Measurements from ENCODE around the gene TRIM7. TPM values are rescaled to one million over a fixed set of nuclear protein-coding genes. Genes with fewer than 3 reads are reported as not detected.
A peak's percentile ranks its signal among the peaks of the same experiment; 100 is the strongest.

TRIM7 gene
- total RNA-seq, 1 donor from 2014 or later = not detected

- Mint-ChIP-seq H3K36me3 (ENCODE audit: low read depth, unreplicated experiment) (peaks cover 8% of the 10 kb centered on the region), H3K9me3 (ENCODE audit: unreplicated experiment) (peaks cover 1% of the 10 kb centered on the region), H3K4me3 (ENCODE audit: unreplicated experiment) (no peak overlapping the region), H3K4me1 (ENCODE audit: unreplicated experiment) (peaks cover 14% of the 10 kb centered on the region), H3K27ac (ENCODE audit: unreplicated experiment) (no peak overlapping the region), H3K27me3 (ENCODE audit: unreplicated experiment) (peaks cover 43% of the 10 kb centered on the region)
- TF ChIP-seq, protein P1, sequence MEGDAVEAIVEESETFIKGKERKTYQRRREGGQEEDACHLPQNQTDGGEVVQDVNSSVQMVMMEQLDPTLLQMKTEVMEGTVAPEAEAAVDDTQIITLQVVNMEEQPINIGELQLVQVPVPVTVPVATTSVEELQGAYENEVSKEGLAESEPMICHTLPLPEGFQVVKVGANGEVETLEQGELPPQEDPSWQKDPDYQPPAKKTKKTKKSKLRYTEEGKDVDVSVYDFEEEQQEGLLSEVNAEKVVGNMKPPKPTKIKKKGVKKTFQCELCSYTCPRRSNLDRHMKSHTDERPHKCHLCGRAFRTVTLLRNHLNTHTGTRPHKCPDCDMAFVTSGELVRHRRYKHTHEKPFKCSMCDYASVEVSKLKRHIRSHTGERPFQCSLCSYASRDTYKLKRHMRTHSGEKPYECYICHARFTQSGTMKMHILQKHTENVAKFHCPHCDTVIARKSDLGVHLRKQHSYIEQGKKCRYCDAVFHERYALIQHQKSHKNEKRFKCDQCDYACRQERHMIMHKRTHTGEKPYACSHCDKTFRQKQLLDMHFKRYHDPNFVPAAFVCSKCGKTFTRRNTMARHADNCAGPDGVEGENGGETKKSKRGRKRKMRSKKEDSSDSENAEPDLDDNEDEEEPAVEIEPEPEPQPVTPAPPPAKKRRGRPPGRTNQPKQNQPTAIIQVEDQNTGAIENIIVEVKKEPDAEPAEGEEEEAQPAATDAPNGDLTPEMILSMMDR (IDR thresholded peaks at IDR 0.05; ENCODE audit: unreplicated experiment) = no peak
- no peak for DNase-seq (ENCODE audit: low spot score)
Observed at GRCh38 chr5:181193656-181194055, 11.3 kb downstream of the TRIM7 start.

- Mint-ChIP-seq H3K27ac (ENCODE audit: unreplicated experiment) (no peak overlapping the region), H3K4me3 (ENCODE audit: unreplicated experiment) (peak overlapping the region; percentile 94), H3K4me1 (ENCODE audit: unreplicated experiment) (peaks cover 21% of the 10 kb centered on the region), H3K27me3 (ENCODE audit: unreplicated experiment) (peaks cover 53% of the 10 kb centered on the region), H3K9me3 (ENCODE audit: unreplicated experiment) (peaks cover 5% of the 10 kb centered on the region), H3K36me3 (ENCODE audit: low read depth, unreplicated experiment) (peaks cover 13% of the 10 kb centered on the region)
- no peak for DNase-seq (ENCODE audit: low spot score)
- TF ChIP-seq, protein P1 (IDR thresholded peaks at IDR 0.05; ENCODE audit: unreplicated experiment) = no peak
Observed at GRCh38 chr5:181192337-181193046, 12.5 kb downstream of the TRIM7 start.

- peak; percentile 97 for DNase-seq (ENCODE audit: low spot score)
- H3K27me3 Mint-ChIP-seq (ENCODE audit: unreplicated experiment) = peaks cover 56% of the 10 kb centered on the region
Observed at GRCh38 chr5:181191526-181192336, 13.3 kb downstream of the TRIM7 start.

DNA sequence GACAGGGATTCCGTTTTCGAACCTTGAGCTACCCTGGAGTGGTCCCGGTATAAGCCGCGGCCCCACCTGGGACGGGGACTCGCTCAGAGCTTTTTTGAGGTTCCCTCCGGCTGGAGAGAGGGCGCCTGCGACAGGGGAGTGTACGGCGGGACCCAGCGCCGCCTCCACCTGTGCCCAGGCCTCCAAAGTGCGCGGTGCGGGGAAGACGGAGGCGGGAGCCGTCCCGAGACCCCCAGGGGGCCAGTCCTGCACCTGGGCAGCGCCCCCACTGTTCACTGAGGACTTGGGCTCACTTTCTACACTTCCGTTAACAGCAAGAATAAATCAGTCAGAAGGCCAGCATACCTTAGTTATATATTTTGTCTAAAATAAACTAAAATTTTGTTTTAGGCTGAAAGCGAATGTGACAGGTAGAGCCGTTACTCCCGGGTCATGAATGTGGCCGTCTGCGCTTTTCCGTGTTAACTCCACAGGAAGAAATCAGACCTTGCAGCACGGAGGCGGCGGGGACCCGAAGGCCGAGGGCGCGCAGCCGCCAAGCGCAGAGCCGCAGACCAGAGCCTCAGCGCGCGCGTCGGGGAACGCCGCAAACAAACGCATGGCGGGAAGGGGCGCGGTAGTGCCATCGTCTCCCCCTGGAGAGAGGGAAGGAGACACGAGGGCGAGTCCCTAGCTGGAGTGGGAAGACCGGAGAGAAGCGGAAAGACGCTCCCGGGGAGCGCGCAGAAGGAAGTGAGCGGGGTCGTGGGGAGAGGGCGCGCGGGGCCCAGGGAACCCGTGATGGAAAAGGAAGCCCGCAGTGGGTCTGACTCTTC, 14.1 kb downstream of the TRIM7 start:
- DNase-seq (ENCODE audit: low spot score) = peak; percentile 62
- Mint-ChIP-seq H3K36me3 (ENCODE audit: low read depth, unreplicated experiment) (peaks cover 13% of the 10 kb centered on the region), H3K27ac (ENCODE audit: unreplicated experiment) (peak overlapping the region; percentile 87), H3K27me3 (ENCODE audit: unreplicated experiment) (peaks cover 56% of the 10 kb centered on the region), H3K4me3 (ENCODE audit: unreplicated experiment) (peak overlapping the region; percentile 94), H3K9me3 (ENCODE audit: unreplicated experiment) (peaks cover 5% of the 10 kb centered on the region), H3K4me1 (ENCODE audit: unreplicated experiment) (peaks cover 21% of the 10 kb centered on the region)
- TF ChIP-seq, protein P1 (IDR thresholded peaks at IDR 0.05; ENCODE audit: unreplicated experiment) = no peak

More at GRCh38 chr5:181191526-181192336, 13.3 kb downstream of the TRIM7 start:
- peak overlapping the region; percentile 94 for H3K4me3 Mint-ChIP-seq (ENCODE audit: unreplicated experiment)
- peaks cover 21% of the 10 kb centered on the region for H3K4me1 Mint-ChIP-seq (ENCODE audit: unreplicated experiment)
- H3K9me3 Mint-ChIP-seq (ENCODE audit: unreplicated experiment) = peaks cover 5% of the 10 kb centered on the region
- H3K36me3 Mint-ChIP-seq (ENCODE audit: low read depth, unreplicated experiment) = peaks cover 13% of the 10 kb centered on the region
- peak overlapping the region; percentile 87 for H3K27ac Mint-ChIP-seq (ENCODE audit: unreplicated experiment)
- TF ChIP-seq, protein P1 (IDR thresholded peaks at IDR 0.05; ENCODE audit: unreplicated experiment) = no peak

Measured in endothelial cell (in vitro differentiated cells).